ENCODE data around the gene UQCRQ. TPM values are rescaled to one million over a fixed set of nuclear protein-coding genes. Genes with fewer than 3 reads are reported as not detected.

UQCRQ gene
- total and polyA plus RNA-seq, 3 donors from 2014 or later = 154 to 171 (median 167) TPM

DNA sequence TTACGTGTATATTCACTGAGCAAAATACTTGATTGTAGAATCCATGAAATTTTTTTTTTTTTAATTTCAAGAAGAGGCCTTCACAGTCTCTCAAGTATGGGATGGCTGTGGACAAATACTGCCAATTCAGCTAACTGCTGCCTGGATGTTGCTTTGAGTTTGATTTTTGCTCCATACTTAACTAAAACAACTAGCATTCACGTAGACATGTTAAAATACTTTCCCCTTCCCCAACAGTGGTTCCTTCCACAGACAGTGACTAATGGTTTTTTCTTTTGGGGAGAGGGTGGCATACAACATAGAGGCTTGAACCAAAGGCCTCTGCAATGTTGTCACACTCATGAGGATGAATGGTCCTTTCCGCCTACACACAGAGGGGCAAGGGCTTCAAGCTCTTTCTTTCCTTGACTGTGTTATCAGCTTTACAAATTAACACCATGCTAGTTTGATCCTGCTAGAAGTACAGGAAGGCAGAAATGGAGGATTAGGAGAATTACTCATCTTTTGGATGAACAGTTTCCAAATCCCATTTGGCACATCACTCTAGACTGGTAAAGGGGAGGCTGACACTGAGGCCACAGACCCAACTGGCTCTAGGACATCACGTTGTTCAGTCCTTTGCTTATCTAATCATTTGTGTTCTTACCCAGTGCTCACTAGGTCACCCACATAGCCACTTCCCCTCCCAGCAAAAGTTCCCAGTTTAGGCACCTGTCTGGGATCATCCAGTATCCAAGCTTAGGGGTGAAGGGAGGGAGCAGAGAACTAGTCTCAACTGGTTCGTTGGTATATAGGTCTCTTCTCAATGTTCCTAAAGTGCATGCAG lies 5.2 kb downstream of the UQCRQ start:
- Histone ChIP-seq H3K4me3 (no peak overlapping the region), H3K27ac (peak overlapping the region in 1 of 2 donors; percentile 3), H3K36me3 (ENCODE audit: low read depth, missing control alignments) (no peaks in the 10 kb centered on the region), H3K27me3 (no peaks in the 10 kb centered on the region), H3K9me3 (no peaks in the 10 kb centered on the region), H3K4me1 (no peaks in the 10 kb centered on the region)
- intact Hi-C loops (cut with DNase I; ENCODE audit: low total_unique reads) = no loop called here
- DNase-seq = no peak
- TF ChIP-seq POLR2A (IDR thresholded peaks at IDR 0.05) = no peak
- TF ChIP-seq, protein P1, sequence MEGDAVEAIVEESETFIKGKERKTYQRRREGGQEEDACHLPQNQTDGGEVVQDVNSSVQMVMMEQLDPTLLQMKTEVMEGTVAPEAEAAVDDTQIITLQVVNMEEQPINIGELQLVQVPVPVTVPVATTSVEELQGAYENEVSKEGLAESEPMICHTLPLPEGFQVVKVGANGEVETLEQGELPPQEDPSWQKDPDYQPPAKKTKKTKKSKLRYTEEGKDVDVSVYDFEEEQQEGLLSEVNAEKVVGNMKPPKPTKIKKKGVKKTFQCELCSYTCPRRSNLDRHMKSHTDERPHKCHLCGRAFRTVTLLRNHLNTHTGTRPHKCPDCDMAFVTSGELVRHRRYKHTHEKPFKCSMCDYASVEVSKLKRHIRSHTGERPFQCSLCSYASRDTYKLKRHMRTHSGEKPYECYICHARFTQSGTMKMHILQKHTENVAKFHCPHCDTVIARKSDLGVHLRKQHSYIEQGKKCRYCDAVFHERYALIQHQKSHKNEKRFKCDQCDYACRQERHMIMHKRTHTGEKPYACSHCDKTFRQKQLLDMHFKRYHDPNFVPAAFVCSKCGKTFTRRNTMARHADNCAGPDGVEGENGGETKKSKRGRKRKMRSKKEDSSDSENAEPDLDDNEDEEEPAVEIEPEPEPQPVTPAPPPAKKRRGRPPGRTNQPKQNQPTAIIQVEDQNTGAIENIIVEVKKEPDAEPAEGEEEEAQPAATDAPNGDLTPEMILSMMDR (IDR thresholded peaks at IDR 0.05) = no peak
- WGBS, 2 donors = 79 to 81% methylated on average over 5 of the region's 5 CpGs

DNA sequence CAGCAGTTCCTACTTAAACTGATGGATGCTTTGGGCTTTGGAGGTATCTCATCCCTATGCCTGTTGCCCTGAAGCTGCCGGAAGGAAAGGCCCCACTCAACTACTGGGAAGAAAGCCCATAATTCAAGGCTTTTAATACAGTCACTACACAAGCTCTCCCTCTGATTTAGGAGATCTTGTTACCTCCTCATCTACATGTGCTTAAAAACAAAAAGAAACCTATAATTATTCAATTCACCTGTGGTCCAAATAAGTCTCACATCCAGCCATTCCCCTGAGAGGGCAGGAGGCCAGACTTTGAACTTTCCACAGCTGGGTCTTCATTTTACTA lies 6.3 kb downstream of the UQCRQ start:
- TF ChIP-seq, protein P1 (IDR thresholded peaks at IDR 0.05) = no peak
- no peak for TF ChIP-seq POLR2A (IDR thresholded peaks at IDR 0.05)
- Histone ChIP-seq H3K4me3 (no peak overlapping the region), H3K9me3 (no peaks in the 10 kb centered on the region), H3K27ac (peak overlapping the region in 1 of 2 donors; percentile 6), H3K27me3 (no peaks in the 10 kb centered on the region), H3K4me1 (no peaks in the 10 kb centered on the region), H3K36me3 (ENCODE audit: low read depth, missing control alignments) (no peaks in the 10 kb centered on the region)
- WGBS, 2 donors = 56 to 71% methylated on average over 1 of the region's 1 CpG
- intact Hi-C loops (cut with DNase I; ENCODE audit: low total_unique reads) = no loop called here
- DNase-seq = no peak

GRCh38 chr5:132873119-132873929 lies 6.9 kb downstream of the UQCRQ start, which contains the start of gene LEAP2:
TSS of gene LEAP2 (plus strand) at chr5:132873668. CDS start at chr5:132873695, 27 bp downstream.
- Histone ChIP-seq H3K36me3 (ENCODE audit: low read depth, missing control alignments) (no peaks in the 10 kb centered on the region), H3K27me3 (no peaks in the 10 kb centered on the region), H3K27ac (peak within 1 kb of the TSS in 1 of 2 donors; percentile 6), H3K4me1 (no peaks in the 10 kb centered on the region), H3K9me3 (no peaks in the 10 kb centered on the region), H3K4me3 (no peak within 1 kb of the TSS)
- peak; percentile 54 for DNase-seq
- intact Hi-C loops (cut with DNase I; ENCODE audit: low total_unique reads) = no loop called here
- no peak for TF ChIP-seq POLR2A (IDR thresholded peaks at IDR 0.05)
- TF ChIP-seq, protein P1 (IDR thresholded peaks at IDR 0.05) = no peak
- WGBS, 2 donors = 64 to 68% methylated on average over 6 of the region's 6 CpGs

DNA sequence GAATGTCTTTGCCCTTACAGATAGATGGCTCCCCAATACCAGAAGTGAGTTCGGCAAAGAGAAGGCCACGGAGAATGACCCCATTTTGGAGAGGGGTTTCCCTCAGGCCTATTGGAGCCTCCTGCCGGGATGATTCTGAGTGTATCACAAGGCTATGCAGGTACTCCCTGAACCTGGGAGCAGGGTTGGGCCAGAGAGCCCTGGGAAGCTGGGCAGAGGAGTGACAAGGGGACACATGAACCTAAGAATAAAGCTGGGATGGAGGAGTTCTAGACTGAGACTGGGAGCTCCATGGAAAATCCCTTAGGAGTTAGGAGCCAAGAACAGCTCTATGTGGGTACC lies 7.5 kb downstream of the UQCRQ start:
- WGBS, 2 donors = 81 to 96% methylated on average over 3 of the region's 3 CpGs
- TF ChIP-seq, protein P1 (IDR thresholded peaks at IDR 0.05) = no peak
- no peak for TF ChIP-seq POLR2A (IDR thresholded peaks at IDR 0.05)
- no peaks in the 10 kb centered on the region for H3K36me3 ChIP-seq (ENCODE audit: low read depth, missing control alignments)
- H3K4me3 ChIP-seq = no peak overlapping the region
- no peaks in the 10 kb centered on the region for H3K4me1 ChIP-seq
- H3K27ac ChIP-seq = no peak overlapping the region
- H3K9me3 ChIP-seq = no peaks in the 10 kb centered on the region
- no peak for DNase-seq
- no peaks in the 10 kb centered on the region for H3K27me3 ChIP-seq
- intact Hi-C loops (cut with DNase I; ENCODE audit: low total_unique reads) = no loop called here

Data from testis (tissue), 3 donors.